A549 treated with RU486 at 1 μM for 4 hours (cell line): ENCODE measurements around the gene NASP. TPM values are rescaled to one million over a fixed set of nuclear protein-coding genes. Genes with fewer than 3 reads are reported as not detected.

Experiments used
- total RNA-seq: library from RNA; stranded (reverse); fragments of 200-300 nt; extraction: Qiagen RNA extraction; gene quantifications from 5 replicates; pipeline ENCODE4 v1.2.3, GENCODE V29; 2022; ENCODE audit warnings: low read depth

The NASP gene, protein sequence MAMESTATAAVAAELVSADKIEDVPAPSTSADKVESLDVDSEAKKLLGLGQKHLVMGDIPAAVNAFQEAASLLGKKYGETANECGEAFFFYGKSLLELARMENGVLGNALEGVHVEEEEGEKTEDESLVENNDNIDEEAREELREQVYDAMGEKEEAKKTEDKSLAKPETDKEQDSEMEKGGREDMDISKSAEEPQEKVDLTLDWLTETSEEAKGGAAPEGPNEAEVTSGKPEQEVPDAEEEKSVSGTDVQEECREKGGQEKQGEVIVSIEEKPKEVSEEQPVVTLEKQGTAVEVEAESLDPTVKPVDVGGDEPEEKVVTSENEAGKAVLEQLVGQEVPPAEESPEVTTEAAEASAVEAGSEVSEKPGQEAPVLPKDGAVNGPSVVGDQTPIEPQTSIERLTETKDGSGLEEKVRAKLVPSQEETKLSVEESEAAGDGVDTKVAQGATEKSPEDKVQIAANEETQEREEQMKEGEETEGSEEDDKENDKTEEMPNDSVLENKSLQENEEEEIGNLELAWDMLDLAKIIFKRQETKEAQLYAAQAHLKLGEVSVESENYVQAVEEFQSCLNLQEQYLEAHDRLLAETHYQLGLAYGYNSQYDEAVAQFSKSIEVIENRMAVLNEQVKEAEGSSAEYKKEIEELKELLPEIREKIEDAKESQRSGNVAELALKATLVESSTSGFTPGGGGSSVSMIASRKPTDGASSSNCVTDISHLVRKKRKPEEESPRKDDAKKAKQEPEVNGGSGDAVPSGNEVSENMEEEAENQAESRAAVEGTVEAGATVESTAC
- total RNA-seq: 115 to 165 TPM (median 133 TPM) in 5 replicates

GRCh38 chr1:45583666-45584350 lies at the start of gene NASP:
TSS of gene NASP (plus strand) at chr1:45584041. CDS start at chr1:45584147, 106 bp downstream.

DNA sequence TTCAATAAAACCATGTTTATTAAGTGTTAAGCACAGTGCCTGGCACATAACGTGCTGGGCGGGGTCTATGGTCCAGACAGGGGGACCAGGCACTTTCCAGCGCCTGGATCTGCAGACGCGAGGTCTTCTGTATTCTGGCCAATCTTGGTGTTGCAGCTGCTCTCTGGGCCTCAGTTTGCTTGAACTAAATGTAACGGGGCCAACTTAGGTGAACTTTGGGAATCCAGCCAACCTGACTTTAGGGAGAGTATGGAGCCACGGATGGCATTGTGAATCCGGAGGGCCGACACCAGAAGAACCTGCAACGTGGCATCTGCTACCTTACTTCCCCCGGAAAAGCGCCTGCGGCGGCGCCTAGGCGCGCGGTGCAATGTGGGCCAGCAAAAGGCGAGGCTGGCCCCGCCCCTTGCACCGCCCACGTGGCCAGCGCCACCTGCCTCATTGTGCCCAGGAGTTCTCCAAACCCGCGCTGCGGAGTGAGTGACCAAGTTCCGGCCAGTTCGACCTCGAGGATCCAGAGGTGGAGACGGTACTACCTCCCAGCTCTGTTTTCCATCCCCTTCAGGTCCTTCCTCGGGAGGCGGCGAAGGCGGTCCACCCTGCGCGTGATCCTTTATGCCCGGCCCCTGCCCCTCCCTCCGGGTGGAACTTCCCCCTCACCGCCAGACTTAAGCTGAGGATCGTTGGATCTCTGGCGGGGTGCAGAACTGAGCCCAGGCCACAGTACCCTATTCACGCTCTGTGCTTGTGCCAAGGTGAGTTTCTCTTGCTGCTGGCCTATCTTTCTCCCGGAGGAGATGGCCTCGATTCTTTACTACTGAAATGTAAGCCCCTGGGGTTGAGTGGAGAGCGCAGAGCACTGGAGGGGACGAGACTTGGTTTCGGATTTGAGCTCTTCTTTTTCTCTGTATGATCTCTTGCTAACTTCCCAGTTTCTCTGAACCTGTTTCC lies 33.2 kb upstream of the NASP start, which contains the start of gene AKR1A1:
Gene AKR1A1 (plus strand): TSS at position 426 of the 951 bp plus-strand sequence. CDS start 10,969 bp downstream, outside the sequence.

DNA sequence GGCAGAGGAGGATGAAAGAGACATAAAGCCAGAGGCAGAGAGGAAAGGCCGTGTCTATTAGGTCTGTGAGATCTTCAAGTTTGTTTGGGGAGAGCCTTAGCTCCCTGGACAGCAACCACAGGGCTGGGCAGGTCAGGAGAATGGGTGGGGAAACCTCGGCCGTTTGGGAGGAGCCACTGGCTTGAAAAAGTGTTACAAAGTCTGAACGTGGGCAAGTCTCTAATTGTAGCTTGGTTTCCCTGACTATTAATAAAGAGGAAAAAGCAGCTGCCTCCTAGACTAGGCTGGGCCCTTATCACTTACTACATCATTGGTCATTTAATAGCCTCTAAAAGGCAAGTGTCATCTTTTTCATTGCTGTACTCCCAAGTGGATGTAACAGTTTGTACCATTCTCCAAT lies 40.1 kb downstream of the NASP start, which contains the start of gene CCDC17:
Gene CCDC17 (minus strand): TSS at position 83 of the 400 bp plus-strand sequence. CDS start 145 bp downstream, outside the sequence.

Other genes starting within 250 kb of the NASP start
- 12.0 to 15.6 TPM (median 15.0 TPM) in 5 replicates for gene TOE1, start 243.9 kb upstream of the NASP start, total RNA-seq
- 6.3 to 9.9 TPM (median 9.3 TPM) in 5 replicates for gene MUTYH, start 243.6 kb upstream of the NASP start, total RNA-seq
- gene TESK2, start 92.9 kb upstream of the NASP start, total RNA-seq: 0.24 to 0.43 TPM (median 0.33 TPM) in 5 replicates
- gene CCDC163, start 84.0 kb upstream of the NASP start, total RNA-seq: 1.2 to 1.9 TPM (median 1.6 TPM) in 5 replicates
- 1.8 to 2.2 TPM (median 2.1 TPM) in 5 replicates for gene MMACHC, start 83.7 kb upstream of the NASP start, total RNA-seq
- gene PRDX1, start 62.2 kb upstream of the NASP start, total RNA-seq: 2,055 to 2,382 TPM (median 2,124 TPM) in 5 replicates
- gene AKR1A1, start 33.2 kb upstream of the NASP start, total RNA-seq: 77.8 to 84.9 TPM (median 79.2 TPM) in 5 replicates
- 0.15 to 0.54 TPM (median 0.32 TPM) in 5 replicates for gene CCDC17, start 40.0 kb downstream of the NASP start, total RNA-seq
- gene GPBP1L1, start 102.5 kb downstream of the NASP start, total RNA-seq: 32.5 to 42.1 TPM (median 36.3 TPM) in 5 replicates
- 16.2 to 24.0 TPM (median 20.1 TPM) in 5 replicates for gene TMEM69, start 104.1 kb downstream of the NASP start, total RNA-seq
- gene IPP, start 166.6 kb downstream of the NASP start, total RNA-seq: 3.2 to 4.8 TPM (median 4.3 TPM) in 5 replicates
- gene MAST2, start 219.6 kb downstream of the NASP start, total RNA-seq: 16.8 to 22.4 TPM (median 19.8 TPM) in 5 replicates